Endothelial cell (in vitro differentiated cells): ENCODE measurements around the gene ISL2. TPM values are rescaled to one million over a fixed set of nuclear protein-coding genes. Genes with fewer than 3 reads are reported as not detected.

Source experiments
- DNase-seq: peaks from one replicate; pipeline ENCODE4 v3.0.0; 2021; ENCODE audit warnings: low spot score
- H3K27ac Mint-ChIP-seq: one replicate; pipeline ENCODE4 v1.8.0; 2021; ENCODE audit warnings: mixed read lengths, inconsistent platforms; ENCODE audit not compliant: unreplicated experiment
- H3K27me3 Mint-ChIP-seq: one replicate; pipeline ENCODE4 v1.8.0; 2021; ENCODE audit warnings: mild to moderate bottlenecking, moderate library complexity, mixed read lengths, inconsistent platforms; ENCODE audit not compliant: unreplicated experiment
- H3K36me3 Mint-ChIP-seq: one replicate; pipeline ENCODE4 v1.8.0; 2021; ENCODE audit warnings: mild to moderate bottlenecking, low read depth, mixed read lengths, inconsistent platforms; ENCODE audit not compliant: unreplicated experiment
- H3K4me1 Mint-ChIP-seq: one replicate; pipeline ENCODE4 v1.8.0; 2021; ENCODE audit warnings: mild to moderate bottlenecking, mixed read lengths, inconsistent platforms; ENCODE audit not compliant: unreplicated experiment
- H3K4me3 Mint-ChIP-seq: one replicate; pipeline ENCODE4 v1.8.0; 2021; ENCODE audit warnings: mild to moderate bottlenecking, mixed read lengths, inconsistent platforms; ENCODE audit not compliant: unreplicated experiment
- H3K9me3 Mint-ChIP-seq: one replicate; pipeline ENCODE4 v1.8.0; 2021; ENCODE audit warnings: mixed read lengths, inconsistent platforms; ENCODE audit not compliant: unreplicated experiment
- total RNA-seq: library from RNA; stranded (reverse); fragmentation: NEBNext Ultra II Directional; extraction: Animal tissue kit (Norgen Biotek cat#: 25700); gene quantifications from one replicate; pipeline ENCODE4 v1.2.1, GENCODE V29; 2021; ENCODE audit not compliant: unreplicated experiment
- TF ChIP-seq, protein P1 (sequence below): fragments of 200-600 bp; sonication (generic); IDR thresholded peaks from one replicate; pipeline ENCODE4 v1.5.0; 2021; ENCODE audit warnings: antibody characterized with exemption; ENCODE audit not compliant: unreplicated experiment

Gene ISL2
- total RNA-seq, 1 donor from 2014 or later, result 1.4 TPM

GRCh38 chr15:76339305-76340197 lies 3.0 kb downstream of the ISL2 start:
- Mint-ChIP-seq H3K36me3 (peaks cover 5% of the 10 kb centered on the region), H3K4me3 (peak overlapping the region; percentile 44), H3K9me3 (no peaks in the 10 kb centered on the region), H3K4me1 (peaks cover 41% of the 10 kb centered on the region), H3K27ac (no peak overlapping the region), H3K27me3 (peaks cover 39% of the 10 kb centered on the region)
- DNase-seq, result no peak
- TF ChIP-seq, protein P1, sequence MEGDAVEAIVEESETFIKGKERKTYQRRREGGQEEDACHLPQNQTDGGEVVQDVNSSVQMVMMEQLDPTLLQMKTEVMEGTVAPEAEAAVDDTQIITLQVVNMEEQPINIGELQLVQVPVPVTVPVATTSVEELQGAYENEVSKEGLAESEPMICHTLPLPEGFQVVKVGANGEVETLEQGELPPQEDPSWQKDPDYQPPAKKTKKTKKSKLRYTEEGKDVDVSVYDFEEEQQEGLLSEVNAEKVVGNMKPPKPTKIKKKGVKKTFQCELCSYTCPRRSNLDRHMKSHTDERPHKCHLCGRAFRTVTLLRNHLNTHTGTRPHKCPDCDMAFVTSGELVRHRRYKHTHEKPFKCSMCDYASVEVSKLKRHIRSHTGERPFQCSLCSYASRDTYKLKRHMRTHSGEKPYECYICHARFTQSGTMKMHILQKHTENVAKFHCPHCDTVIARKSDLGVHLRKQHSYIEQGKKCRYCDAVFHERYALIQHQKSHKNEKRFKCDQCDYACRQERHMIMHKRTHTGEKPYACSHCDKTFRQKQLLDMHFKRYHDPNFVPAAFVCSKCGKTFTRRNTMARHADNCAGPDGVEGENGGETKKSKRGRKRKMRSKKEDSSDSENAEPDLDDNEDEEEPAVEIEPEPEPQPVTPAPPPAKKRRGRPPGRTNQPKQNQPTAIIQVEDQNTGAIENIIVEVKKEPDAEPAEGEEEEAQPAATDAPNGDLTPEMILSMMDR, result no peak

GRCh38 chr15:76340198-76340802 lies 3.7 kb downstream of the ISL2 start:
- Mint-ChIP-seq H3K4me1 (peaks cover 42% of the 10 kb centered on the region), H3K27ac (no peak overlapping the region), H3K9me3 (no peaks in the 10 kb centered on the region), H3K27me3 (peaks cover 41% of the 10 kb centered on the region), H3K4me3 (peak overlapping the region; percentile 44), H3K36me3 (peaks cover 5% of the 10 kb centered on the region)
- no peak for DNase-seq
- TF ChIP-seq, protein P1, result no peak

- Mint-ChIP-seq H3K27me3 (peaks cover 42% of the 10 kb centered on the region), H3K9me3 (no peaks in the 10 kb centered on the region), H3K4me1 (peaks cover 42% of the 10 kb centered on the region), H3K27ac (no peak overlapping the region), H3K36me3 (peaks cover 5% of the 10 kb centered on the region), H3K4me3 (no peak overlapping the region)
- DNase-seq, result no peak
- TF ChIP-seq, protein P1, result no peak
Observed at GRCh38 chr15:76340803-76341365, 4.3 kb downstream of the ISL2 start.

DNA sequence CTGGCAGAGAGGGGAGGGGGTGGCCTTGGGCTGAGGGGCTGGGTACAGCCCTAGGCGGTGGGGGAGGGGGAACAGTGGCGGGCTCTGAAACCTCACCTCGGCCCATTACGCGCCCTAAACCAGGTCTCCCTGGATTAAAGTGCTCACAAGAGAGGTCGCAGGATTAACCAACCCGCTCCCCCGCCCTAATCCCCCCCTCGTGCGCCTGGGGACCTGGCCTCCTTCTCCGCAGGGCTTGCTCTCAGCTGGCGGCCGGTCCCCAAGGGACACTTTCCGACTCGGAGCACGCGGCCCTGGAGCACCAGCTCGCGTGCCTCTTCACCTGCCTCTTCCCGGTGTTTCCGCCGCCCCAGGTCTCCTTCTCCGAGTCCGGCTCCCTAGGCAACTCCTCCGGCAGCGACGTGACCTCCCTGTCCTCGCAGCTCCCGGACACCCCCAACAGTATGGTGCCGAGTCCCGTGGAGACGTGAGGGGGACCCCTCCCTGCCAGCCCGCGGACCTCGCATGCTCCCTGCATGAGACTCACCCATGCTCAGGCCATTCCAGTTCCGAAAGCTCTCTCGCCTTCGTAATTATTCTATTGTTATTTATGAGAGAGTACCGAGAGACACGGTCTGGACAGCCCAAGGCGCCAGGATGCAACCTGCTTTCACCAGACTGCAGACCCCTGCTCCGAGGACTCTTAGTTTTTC lies 4.9 kb downstream of the ISL2 start:
- DNase-seq, result no peak

More for the DNA sequence above, 4.9 kb downstream of the ISL2 start:
- TF ChIP-seq, protein P1, result no peak
- no peak overlapping the region for H3K4me3 Mint-ChIP-seq
- peaks cover 5% of the 10 kb centered on the region for H3K36me3 Mint-ChIP-seq
- H3K9me3 Mint-ChIP-seq, result no peaks in the 10 kb centered on the region
- peaks cover 43% of the 10 kb centered on the region for H3K27me3 Mint-ChIP-seq
- peaks cover 42% of the 10 kb centered on the region for H3K4me1 Mint-ChIP-seq
- no peak overlapping the region for H3K27ac Mint-ChIP-seq
